T-cell (primary cell): ENCODE results near the gene ANXA7. TPM values are rescaled to one million over a fixed set of nuclear protein-coding genes. Genes with fewer than 3 reads are reported as not detected.
A peak's percentile ranks its signal among the peaks of the same experiment; 100 is the strongest.

ENCODE experiments used
- ATAC-seq, 4 experiments: fragments of 200-7000 bp in 3 of 4; fragments of 150-1000 bp in 1 of 4; cut with Tn5 transposase; replicated peaks in 1 of 4; 1 replicate in 3 of 4; 2 replicates in 1 of 4; pipeline ENCODE4 v1.10.0; 2021; ENCODE audit warnings: moderate library complexity in 3 of 4, mild to moderate bottlenecking in 2 of 4, moderate number of reproducible peaks in 1 of 4
- CTCF ChIA-PET, 2 donors: fragments of 300-600 bp; sonication (Branson Sonifier 250); formaldehyde crosslinking; loops; one replicate each; lab custom pipeline; 2022; ENCODE audit warnings: antibody characterized with exemption in 2 of 2; lab: Charles Lee
- POLR2A ChIA-PET, 2 donors: fragments of 300-600 bp; sonication (Branson Sonifier 250); formaldehyde crosslinking; loops; one replicate each; lab custom pipeline; 2022; ENCODE audit warnings: antibody characterized with exemption in 2 of 2; lab: Charles Lee
- DNase-seq, 35 experiments: peaks; one replicate each; pipeline versions ENCODE4 v3.0.0 to v3.0.0-alpha.2; 2013 to 2023
- H3K27ac ChIP-seq: one replicate; pipeline ENCODE4 v1.5.1; 2013; ENCODE audit warnings: low read length
- H3K27me3 ChIP-seq, 2 experiments: replicated peaks in 1 of 2; 1 replicate in 1 of 2; 2 replicates in 1 of 2; pipeline versions ENCODE4 v1.6.1 to v1.7.0; 2013; ENCODE audit warnings: low read length in 1 of 2, mixed read lengths in 1 of 2; ENCODE audit not compliant: control insufficient read depth in 2 of 2, insufficient read depth in 2 of 2; ENCODE audit errors: extremely low read depth in 1 of 2
- H3K36me3 ChIP-seq, 2 donors: 1 replicate in 1 of 2; 2 replicates in 1 of 2; pipeline versions ENCODE4 v1.6.1 to v1.7.0; 2013; ENCODE audit warnings: low read length in 1 of 2; ENCODE audit not compliant: control insufficient read depth in 2 of 2, insufficient read depth in 1 of 2; ENCODE audit errors: extremely low read depth in 1 of 2
- H3K4me1 ChIP-seq, 2 experiments: 1 replicate in 1 of 2; 2 replicates in 1 of 2; pipeline versions ENCODE4 v1.6.1 to v1.7.0; 2013; ENCODE audit warnings: low read length in 2 of 2, mixed read lengths in 1 of 2; ENCODE audit not compliant: insufficient read depth in 2 of 2, control insufficient read depth in 1 of 2; ENCODE audit errors: extremely low read depth in 1 of 2
- H3K4me3 ChIP-seq, 2 donors: 1 replicate in 1 of 2; 2 replicates in 1 of 2; pipeline versions ENCODE4 v1.5.1 to v1.7.0; 2013; ENCODE audit warnings: mild to moderate bottlenecking in 2 of 2, low read length in 1 of 2, moderate library complexity in 1 of 2; ENCODE audit not compliant: control insufficient read depth in 1 of 2; ENCODE audit errors: extremely low read depth in 1 of 2
- H3K9me3 ChIP-seq: 2 replicates; pipeline ENCODE4 v1.7.0; 2013
- H3K27ac Mint-ChIP-seq, 2 donors: one replicate each; pipeline ENCODE4 v1.8.0; 2020 to 2021; ENCODE audit warnings: mild to moderate bottlenecking in 2 of 2, mixed read lengths in 2 of 2
- H3K27me3 Mint-ChIP-seq, 2 donors: one replicate each; pipeline ENCODE4 v1.8.0; 2021 to 2022; ENCODE audit warnings: mixed read lengths in 2 of 2
- H3K36me3 Mint-ChIP-seq: one replicate; pipeline ENCODE4 v1.8.0; 2021; ENCODE audit warnings: mixed read lengths
- H3K4me1 Mint-ChIP-seq, 3 donors: one replicate each; pipeline ENCODE4 v1.8.0; 2020 to 2022; ENCODE audit warnings: mixed read lengths in 3 of 3, mild to moderate bottlenecking in 1 of 3
- H3K4me3 Mint-ChIP-seq, 3 donors: one replicate each; pipeline ENCODE4 v1.8.0; 2020 to 2022; ENCODE audit warnings: mild to moderate bottlenecking in 3 of 3, mixed read lengths in 3 of 3, moderate library complexity in 3 of 3
- H3K9me3 Mint-ChIP-seq, 3 donors: one replicate each; pipeline ENCODE4 v1.8.0; 2020 to 2022; ENCODE audit warnings: mixed read lengths in 3 of 3
- WGBS: methylation state at CpG from one replicate; pipeline ENCODE4 v1.1.5; 2013; ENCODE audit warnings: missing lambda C conversion rate; ENCODE audit not compliant: insufficient coverage; 5-methylcytosine and 5-hydroxymethylcytosine counted together
- total RNA-seq, 35 experiments: library from RNA in 6 of 35; stranded (reverse) in 6 of 35; fragments of 120-200 nt in 1 of 35; gene quantifications; one replicate each; pipeline versions ENCODE4 v1.2.1 to v1.2.4 and lab custom pipeline; 2013 to 2026

Gene ANXA7
- total RNA-seq, 5 donors from 2014 or later (not counting 1 experiment from before 2014, with no cell fraction given): 84.3 to 109 (median 97.6) TPM

- Histone ChIP-seq H3K4me3 (no peak overlapping the region), H3K27me3 (no peaks in the 10 kb centered on the region), H3K4me1 (no peaks in the 10 kb centered on the region), H3K27ac (no peak overlapping the region), H3K9me3 (no peaks in the 10 kb centered on the region), H3K36me3 (peaks cover 3 to 28% of the 10 kb centered on the region in 2 donors)
- Mint-ChIP-seq H3K36me3 (peaks cover 32% of the 10 kb centered on the region), H3K27me3 (no peaks in the 10 kb centered on the region), H3K4me3 (no peak overlapping the region), H3K9me3 (no peaks in the 10 kb centered on the region), H3K4me1 (peaks cover 0 to 5% (median 0%) of the 10 kb centered on the region in 3 donors), H3K27ac (no peak overlapping the region)
- ATAC-seq: no peak
- ChIA-PET CTCF (no interaction called here), POLR2A (no interaction called here)
- DNase-seq: no peak
Measured at GRCh38 chr10:73446926-73447325, 33.1 kb upstream of the ANXA7 start.

GRCh38 chr10:73444457-73444856 lies 30.6 kb upstream of the ANXA7 start:
- Mint-ChIP-seq H3K27me3 (no peaks in the 10 kb centered on the region), H3K36me3 (peaks cover 37% of the 10 kb centered on the region)
- WGBS: no CpG with 5 or more reads among the region's 1 CpG

GRCh38 chr10:73439605-73440312 lies 25.9 kb upstream of the ANXA7 start:
- no peak overlapping the region for H3K4me3 ChIP-seq
- Mint-ChIP-seq H3K4me1 (peaks cover 0 to 11% (median 2%) of the 10 kb centered on the region in 3 donors), H3K4me3 (no peak overlapping the region), H3K36me3 (peaks cover 32% of the 10 kb centered on the region), H3K27ac (peak overlapping the region in 1 of 2 donors; percentile 2), H3K27me3 (no peaks in the 10 kb centered on the region), H3K9me3 (no peaks in the 10 kb centered on the region)
- ATAC-seq (no peak), DNase-seq (no peak)
- ChIA-PET POLR2A (no interaction called here), CTCF (no interaction called here)
- H3K27me3 ChIP-seq: no peaks in the 10 kb centered on the region
- H3K27ac ChIP-seq: no peak overlapping the region
- H3K36me3 ChIP-seq: peaks cover 0 to 28% of the 10 kb centered on the region in 2 donors
- H3K9me3 ChIP-seq: no peaks in the 10 kb centered on the region
- WGBS: no CpG with 5 or more reads among the region's 1 CpG
- no peaks in the 10 kb centered on the region for H3K4me1 ChIP-seq

More at GRCh38 chr10:73444457-73444856, 30.6 kb upstream of the ANXA7 start:
- H3K9me3 Mint-ChIP-seq: no peaks in the 10 kb centered on the region
- ChIA-PET POLR2A (no interaction called here), CTCF (no interaction called here)
- H3K36me3 ChIP-seq: peaks cover 3 to 29% of the 10 kb centered on the region in 2 donors
- H3K27me3 ChIP-seq: no peaks in the 10 kb centered on the region
- H3K4me3 Mint-ChIP-seq: no peak overlapping the region
- H3K4me3 ChIP-seq: no peak overlapping the region
- no peak for DNase-seq
- no peak overlapping the region for H3K27ac ChIP-seq
- no peak overlapping the region for H3K27ac Mint-ChIP-seq
- no peaks in the 10 kb centered on the region for H3K9me3 ChIP-seq
- peaks cover 0 to 5% (median 0%) of the 10 kb centered on the region in 3 donors for H3K4me1 Mint-ChIP-seq
- no peak for ATAC-seq
- H3K4me1 ChIP-seq: no peaks in the 10 kb centered on the region

GRCh38 chr10:73439055-73439454 lies 25.2 kb upstream of the ANXA7 start:
- Histone ChIP-seq H3K4me1 (no peaks in the 10 kb centered on the region), H3K36me3 (peaks cover 0 to 23% of the 10 kb centered on the region in 2 donors), H3K27ac (no peak overlapping the region), H3K4me3 (no peak overlapping the region), H3K27me3 (no peaks in the 10 kb centered on the region), H3K9me3 (no peaks in the 10 kb centered on the region)
- no CpG with 5 or more reads among the region's 1 CpG for WGBS
- ATAC-seq: no peak
- CTCF ChIA-PET: no interaction called here
- Mint-ChIP-seq H3K4me3 (no peak overlapping the region), H3K27me3 (no peaks in the 10 kb centered on the region), H3K4me1 (peaks cover 0 to 16% (median 2%) of the 10 kb centered on the region in 3 donors), H3K27ac (no peak overlapping the region), H3K36me3 (peaks cover 27% of the 10 kb centered on the region), H3K9me3 (no peaks in the 10 kb centered on the region)
- POLR2A ChIA-PET: no interaction called here
- no peak for DNase-seq

GRCh38 chr10:73433538-73433867 lies 19.6 kb upstream of the ANXA7 start, which contains the start of gene MSS51:
TSS of gene MSS51 (minus strand) at chr10:73433561. CDS start at chr10:73428284, 5,277 bp downstream.
- Histone ChIP-seq H3K4me1 (peaks cover 4 to 6% of the 10 kb centered on the region in 2 experiments), H3K36me3 (peaks cover 0 to 16% of the 10 kb centered on the region in 2 donors), H3K27ac (no peak within 1 kb of the TSS), H3K4me3 (no peak within 1 kb of the TSS), H3K27me3 (no peaks in the 10 kb centered on the region), H3K9me3 (no peaks in the 10 kb centered on the region)
- Mint-ChIP-seq H3K4me3 (no peak within 1 kb of the TSS), H3K9me3 (no peaks in the 10 kb centered on the region), H3K27ac (peak within 1 kb of the TSS; percentile 45 to 62), H3K4me1 (peaks cover 12 to 27% (median 15%) of the 10 kb centered on the region in 3 donors), H3K36me3 (peaks cover 9% of the 10 kb centered on the region), H3K27me3 (no peaks in the 10 kb centered on the region)
- POLR2A ChIA-PET: interaction anchor here in 1 of 2 donors (1.1 kb wide), 1 partner anchor 56 kb away, joined by 3 read pairs; no protein-coding TSS in a partner anchor
- peak in 3 of 4 experiments; percentile 23 to 65 (median 60) for ATAC-seq
- peak in 1 of 35 experiments; percentile 7 for DNase-seq
- CTCF ChIA-PET: no interaction called here

- Histone ChIP-seq H3K4me1 (peaks cover 4 to 6% of the 10 kb centered on the region in 2 experiments), H3K9me3 (no peaks in the 10 kb centered on the region), H3K27me3 (no peaks in the 10 kb centered on the region), H3K27ac (no peak overlapping the region), H3K4me3 (no peak overlapping the region), H3K36me3 (peaks cover 0 to 15% of the 10 kb centered on the region in 2 donors)
- ChIA-PET CTCF (interaction anchor here (0.6 kb wide), 3 partner anchors 20 to 204 kb away, joined by 3 to 7 read pairs (median 4); no protein-coding TSS in a partner anchor), POLR2A (interaction anchor here in 1 of 2 donors (1.1 kb wide), 1 partner anchor 57 kb away, joined by 3 read pairs; no protein-coding TSS in a partner anchor)
- Mint-ChIP-seq H3K27ac (no peak overlapping the region), H3K27me3 (no peaks in the 10 kb centered on the region), H3K4me1 (peaks cover 12 to 27% (median 15%) of the 10 kb centered on the region in 3 donors), H3K36me3 (peaks cover 9% of the 10 kb centered on the region), H3K4me3 (no peak overlapping the region), H3K9me3 (no peaks in the 10 kb centered on the region)
- ATAC-seq (no peak), DNase-seq (no peak)
- WGBS: no CpG with 5 or more reads among the region's 2 CpGs
Measured at GRCh38 chr10:73432646-73433537, 19.0 kb upstream of the ANXA7 start.
